TTC549 (cell line): ENCODE measurements around the gene IFT43.

ENCODE experiments used
- FAIRE-seq: peaks from 2 replicates; lab custom pipeline; 2012; peaks lifted over from hg19 to GRCh38; lab: Jason Lieb, UNC

IFT43 gene

DNA sequence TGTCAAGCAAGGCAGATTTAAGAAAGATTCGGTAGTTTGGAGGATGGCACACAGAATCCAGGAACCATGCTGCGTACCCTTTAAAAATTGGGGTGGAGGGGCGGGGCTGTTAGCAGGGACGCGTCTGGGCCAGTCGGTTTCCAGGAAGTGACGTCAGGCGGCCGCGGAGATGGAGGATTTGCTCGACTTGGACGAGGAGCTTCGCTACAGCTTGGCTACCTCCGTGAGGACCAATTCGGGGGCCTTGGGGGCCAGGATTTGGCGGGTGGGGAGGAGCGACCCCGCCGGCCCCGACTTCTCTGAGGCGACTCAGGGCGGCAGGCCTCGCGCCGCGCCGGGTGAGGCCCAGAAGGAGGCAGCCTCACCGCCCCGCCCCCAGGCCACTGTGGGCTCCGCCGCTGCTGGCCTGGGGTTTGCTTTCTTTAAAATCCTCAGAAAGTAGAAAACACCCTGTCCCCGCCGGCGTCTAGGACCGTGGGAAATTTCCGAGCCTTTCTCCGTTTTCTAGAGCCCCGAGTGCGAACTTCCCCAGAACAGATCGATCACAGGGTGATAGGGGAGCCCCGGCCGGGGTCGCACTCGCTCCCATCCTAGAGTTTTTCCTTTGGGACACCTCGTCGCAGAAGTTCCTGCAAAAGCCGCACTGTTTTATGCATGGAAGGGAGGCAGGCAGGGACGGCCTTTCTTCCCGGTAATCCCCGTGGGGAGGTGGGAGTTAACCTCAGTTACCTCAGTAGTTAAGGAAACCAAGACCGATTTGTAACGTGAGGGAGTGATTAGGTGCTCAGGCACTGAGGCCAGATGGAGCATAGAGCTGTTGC is at the start of gene IFT43:
IFT43 (plus strand) TSS at position 146 of the 821 bp plus-strand sequence; CDS start at position 170, 24 bp downstream.
- no peak for FAIRE-seq

DNA sequence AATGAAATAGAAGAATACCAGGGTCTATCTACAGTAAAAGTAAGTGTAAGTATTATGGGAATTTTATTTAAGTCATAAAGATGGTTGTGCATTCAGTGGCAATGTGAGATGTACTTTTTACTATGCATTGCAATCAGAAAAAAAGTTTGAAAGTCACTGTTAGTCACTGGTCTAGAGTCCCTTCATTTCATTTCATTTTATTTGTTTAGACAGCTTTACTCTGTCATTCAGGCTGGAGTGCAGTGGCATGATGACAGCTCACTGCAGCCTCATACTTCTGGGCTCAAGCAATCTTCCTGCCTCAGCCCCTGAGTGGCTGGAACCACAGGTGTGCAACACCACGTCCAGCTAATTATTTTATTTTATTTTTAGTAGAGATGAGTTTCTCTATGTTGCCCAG is 46.4 kb upstream of the IFT43 start:
- no peak for FAIRE-seq

DNA sequence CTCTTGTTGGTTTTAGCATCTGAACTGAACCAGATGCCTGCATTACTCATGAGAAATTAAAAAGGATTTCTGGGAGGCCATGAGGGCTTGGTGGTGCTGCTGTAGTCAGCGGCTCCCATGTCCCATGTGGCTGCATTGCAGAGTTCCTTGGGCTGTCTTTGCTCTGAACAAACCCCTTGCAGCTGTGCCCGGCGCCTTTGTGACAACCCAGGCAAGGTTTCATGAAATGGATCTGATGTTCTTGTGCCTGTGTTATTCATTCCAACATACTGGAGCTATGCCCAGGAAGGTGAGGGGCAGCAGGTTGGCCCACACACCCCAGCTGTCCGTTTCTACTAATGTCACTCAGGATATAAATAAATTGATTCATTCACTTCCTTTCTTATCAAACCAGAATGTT is 44.5 kb upstream of the IFT43 start:
- no peak for FAIRE-seq

DNA sequence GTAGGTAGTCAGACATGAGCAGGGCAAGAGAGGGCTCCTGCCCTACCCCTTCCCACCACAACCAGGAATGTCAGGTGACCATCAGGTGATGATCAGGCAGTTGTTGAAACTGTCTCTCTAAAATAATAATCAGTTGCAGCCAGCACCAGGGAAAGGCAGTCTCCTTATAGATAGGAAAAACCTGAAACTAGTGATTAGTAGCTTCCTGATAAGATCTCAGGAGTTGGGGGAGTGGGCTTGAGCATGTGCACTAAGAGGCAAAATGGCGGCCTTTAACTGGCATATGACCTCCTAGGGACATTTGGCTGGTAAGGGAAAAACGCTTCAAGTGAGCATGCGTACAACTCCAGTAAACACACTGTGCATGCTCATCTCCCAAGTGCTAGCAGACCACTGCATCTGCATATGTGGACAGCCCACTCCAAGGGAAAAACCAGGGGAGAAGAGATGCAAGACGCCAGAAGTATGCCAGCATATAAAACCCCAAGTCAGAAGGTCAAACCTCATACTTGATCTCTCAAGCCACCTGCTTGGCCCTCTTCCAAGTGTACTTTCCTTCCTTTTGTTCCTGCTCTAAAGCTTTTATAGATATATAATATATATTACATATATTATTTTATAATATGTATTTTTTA is 40.8 kb upstream of the IFT43 start:
- FAIRE-seq: no peak

DNA sequence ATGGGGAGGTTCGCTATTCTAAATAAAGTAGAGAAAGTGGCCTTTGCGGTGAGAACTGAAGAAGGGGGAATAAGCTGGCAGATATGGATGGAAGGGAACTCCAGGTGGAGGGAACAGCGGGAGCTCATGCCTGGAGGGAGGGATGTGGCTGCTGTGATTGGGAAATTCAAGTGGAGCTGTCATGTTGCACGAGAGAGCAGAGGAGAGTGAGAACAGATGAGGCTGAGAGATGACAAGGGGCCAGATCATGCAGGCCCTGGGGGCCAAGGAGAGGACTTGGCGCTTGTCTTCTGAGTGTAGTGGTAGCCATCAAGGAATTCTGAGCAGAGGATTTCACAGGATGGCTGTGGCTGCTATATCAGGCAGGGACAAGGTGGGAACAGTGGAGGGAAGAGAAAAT is 38.8 kb upstream of the IFT43 start:
- no peak for FAIRE-seq

DNA sequence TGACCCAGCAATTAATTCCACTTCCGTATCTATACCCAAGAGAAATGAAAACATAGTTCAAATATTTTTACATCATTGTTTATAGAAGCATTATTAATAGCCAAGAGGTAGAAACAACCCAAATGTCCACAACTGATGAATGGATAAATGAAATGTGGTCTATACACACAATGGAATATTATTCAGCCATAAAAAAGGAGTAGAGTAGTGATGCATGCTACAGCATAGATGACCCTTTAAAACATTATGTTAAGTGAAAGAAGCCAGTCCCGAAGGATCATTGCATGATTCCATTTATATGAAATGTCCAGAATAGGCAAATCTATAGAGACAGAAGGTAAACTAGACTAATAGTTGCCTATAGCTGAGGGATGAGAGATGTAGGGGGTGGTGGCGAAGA is 33.1 kb upstream of the IFT43 start:
- FAIRE-seq: no peak

DNA sequence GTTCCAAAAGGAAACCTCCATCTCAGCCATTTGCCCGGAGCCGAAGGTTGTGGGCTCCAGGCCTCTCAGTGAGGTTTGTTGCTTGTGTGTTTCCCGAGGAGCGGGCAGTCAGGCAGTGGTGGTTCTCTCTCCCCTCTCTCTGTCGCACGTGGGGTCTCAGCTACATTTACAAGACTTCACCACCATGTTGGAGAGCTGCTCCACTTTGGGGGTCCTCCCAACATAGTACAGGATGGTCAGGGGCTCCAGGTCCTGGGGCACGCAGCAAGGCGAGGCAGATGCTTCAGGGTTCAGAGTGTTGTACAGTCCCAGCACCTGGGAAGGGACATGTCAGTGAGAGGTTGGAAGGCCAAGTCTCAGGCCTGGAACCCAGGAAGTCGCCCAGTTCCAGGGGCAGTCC is 26.5 kb upstream of the IFT43 start:
- FAIRE-seq: no peak

DNA sequence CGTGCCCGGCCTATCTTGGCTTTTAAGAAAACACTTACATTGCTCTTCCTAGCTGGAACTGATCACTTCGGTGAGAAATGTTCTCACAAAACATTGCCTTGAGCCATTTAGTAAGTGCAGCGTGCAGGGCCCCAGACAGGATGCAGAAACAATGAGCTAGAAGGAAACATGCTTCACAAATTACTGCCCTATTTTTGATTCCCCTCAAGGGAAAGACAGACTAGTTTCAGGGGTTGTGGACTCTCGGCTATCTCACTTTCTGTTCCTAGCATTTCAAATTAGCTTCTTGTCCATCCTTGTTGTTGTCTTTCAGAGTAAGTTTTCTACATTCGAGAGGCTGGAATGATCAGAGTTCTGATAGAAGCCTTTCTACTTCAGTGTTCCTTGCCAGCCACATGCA is 25.3 kb upstream of the IFT43 start:
- no peak for FAIRE-seq

DNA sequence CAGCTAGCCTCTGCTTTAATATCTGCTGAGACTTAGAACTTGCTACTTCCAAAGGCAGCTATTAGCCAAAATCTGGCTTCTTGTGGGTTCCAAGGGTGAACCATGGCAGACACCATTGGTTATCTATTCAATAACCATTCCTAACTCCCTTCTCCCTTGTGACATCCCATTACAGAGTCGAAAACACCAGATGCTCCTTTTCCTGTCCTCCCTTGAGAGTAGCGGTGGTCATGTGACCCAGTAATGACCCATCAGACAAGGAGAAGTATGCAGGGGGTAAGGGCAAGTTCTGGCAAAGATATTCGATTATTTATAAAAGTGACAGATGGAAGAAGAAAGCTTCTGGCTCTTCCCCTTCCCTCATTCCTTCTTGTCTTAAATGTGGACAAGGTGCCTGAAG is 23.9 kb upstream of the IFT43 start:
- FAIRE-seq: no peak

DNA sequence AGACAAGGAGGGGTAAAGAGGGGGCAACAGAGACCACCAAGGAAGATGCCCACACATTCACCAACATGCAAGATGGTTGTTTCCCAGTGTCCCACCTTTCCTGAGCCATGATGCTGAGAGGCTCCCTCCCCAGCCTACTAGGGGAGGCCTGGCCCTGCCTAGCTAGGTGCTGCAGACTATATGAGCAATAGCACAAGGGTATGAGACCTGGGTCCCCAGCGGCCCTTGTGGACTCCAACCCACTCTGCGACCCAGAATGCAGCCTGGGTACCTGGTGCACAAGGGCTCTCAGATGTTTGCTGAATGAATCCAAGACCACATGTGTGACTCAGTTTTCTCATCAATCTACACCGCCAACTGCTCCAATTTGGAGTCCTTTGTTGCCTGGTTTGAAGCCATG is 17.7 kb upstream of the IFT43 start:
- FAIRE-seq: no peak

DNA sequence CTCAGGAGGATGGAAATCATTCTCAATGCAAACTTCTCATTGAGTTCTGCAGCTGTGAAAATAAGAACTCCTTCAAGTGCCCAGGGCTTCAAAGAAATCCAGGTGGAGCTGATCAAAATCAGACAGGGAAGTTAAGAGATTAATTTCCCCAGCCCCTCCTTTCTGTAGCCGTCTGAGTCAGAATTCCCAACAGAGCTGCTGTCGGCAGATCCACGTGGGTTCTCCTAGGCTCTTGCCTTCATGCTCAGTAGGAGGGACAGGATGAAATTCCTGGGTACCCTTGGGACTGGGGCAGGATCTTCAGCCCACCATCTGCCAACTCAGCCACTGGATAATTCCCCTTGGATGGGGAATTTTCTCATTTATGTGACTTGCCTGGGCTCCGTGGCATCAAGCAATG is 17.1 kb upstream of the IFT43 start:
- no peak for FAIRE-seq

DNA sequence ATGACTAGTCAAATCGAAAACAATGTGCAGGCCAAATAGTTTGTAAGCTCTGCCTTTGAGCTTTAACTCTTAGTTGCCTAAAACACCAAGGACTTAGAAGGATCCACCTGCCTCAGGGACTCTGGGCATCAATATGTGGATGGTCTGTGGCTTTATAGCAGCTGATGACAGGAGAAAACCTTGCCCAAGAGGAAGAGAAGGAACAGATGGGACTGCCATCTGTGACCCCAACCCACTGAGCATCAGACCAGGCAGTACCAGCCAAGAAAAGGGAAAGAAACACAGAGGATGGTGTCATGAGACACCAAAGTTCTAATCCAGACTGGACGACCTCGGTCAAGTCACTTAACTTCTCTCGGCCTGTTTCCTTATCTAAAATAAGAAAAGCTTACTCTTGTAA is 16.4 kb upstream of the IFT43 start:
- no peak for FAIRE-seq

DNA sequence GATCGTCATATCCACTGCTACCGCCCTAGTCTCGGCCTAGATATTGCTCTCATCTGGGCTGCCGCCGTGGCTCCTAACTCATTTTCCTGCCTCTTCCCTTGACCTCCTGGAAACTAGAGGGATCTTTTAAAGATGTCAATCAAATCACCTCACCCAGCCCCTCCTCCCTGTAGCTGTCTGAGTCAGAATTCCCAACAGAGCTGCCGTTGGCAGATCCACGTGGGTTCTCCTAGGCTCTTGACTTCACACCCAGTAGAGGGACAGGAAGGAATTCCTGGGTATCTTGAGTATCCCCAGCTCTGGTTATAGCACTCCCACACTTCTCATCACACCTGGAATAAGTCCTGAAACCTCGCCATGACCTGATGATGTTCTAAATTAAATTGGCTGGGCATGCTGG is 15.7 kb upstream of the IFT43 start:
- no peak for FAIRE-seq

DNA sequence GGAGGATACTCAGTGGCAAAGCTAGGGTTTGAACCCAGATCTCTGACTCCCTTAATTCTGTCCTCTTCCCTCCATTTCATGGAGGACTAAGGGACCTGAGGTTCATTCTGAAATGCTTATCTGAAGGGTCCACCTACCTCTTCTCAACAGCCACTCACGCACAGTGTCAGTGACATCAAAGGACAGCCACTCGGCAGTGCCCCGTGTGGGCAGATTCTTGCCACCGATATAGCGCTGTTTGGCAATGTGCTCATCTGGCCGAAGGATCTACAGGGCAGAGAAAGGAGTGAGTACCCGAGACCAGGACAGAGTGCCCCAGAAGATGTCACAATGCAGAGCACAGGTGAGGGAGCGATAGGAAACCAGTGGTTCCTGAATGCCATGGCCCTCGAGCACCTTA is 14.6 kb upstream of the IFT43 start:
- FAIRE-seq: no peak

DNA sequence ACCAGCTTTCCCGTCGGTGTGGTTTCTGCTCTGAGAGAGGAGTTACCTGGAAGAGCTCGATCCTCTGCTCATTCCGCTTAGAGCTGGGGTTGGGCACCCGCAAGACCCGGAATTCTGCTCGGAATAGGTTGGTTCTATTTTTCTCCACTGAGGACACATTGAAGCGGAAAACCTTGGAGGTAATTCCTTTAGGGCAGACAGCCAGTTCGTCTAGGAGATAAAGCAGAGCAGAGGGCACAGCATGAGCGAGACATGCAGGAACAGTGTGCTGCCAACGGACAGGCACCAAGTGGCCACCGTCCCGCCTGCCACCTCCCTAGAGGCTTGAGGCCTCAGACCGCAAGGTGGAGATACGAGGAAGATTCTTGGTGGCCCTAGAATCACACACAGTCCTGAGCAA is 14.1 kb upstream of the IFT43 start:
- FAIRE-seq: no peak

DNA sequence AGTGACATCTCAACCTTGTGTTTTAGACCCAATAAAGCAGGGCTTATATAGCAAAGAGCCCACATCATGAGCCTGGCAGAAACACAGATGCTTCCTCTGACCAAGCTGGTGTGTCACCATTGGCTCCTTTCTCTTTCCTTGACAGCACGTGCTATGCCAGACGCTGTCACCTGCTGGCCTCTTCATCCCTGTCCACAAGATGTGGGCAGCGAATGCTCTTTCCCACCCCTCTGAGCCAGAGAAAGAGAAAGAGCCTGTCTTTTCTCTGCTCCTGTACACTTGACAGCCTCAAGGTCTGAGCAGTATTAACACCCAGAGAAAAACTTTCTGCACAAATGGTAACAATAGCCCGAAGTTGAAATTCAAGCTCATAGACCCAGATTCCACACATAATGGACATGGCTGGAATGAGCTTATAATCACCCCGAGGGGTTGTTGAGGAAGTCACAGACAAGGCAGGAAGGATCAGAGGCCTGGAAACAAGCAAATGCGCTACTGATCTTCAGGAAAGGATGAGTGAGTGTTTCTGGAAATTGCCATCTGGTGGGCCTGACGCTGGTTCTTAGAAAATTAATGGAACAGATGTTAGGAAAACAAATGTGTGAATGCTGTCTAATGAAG is 12.7 kb upstream of the IFT43 start:
- FAIRE-seq: no peak

DNA sequence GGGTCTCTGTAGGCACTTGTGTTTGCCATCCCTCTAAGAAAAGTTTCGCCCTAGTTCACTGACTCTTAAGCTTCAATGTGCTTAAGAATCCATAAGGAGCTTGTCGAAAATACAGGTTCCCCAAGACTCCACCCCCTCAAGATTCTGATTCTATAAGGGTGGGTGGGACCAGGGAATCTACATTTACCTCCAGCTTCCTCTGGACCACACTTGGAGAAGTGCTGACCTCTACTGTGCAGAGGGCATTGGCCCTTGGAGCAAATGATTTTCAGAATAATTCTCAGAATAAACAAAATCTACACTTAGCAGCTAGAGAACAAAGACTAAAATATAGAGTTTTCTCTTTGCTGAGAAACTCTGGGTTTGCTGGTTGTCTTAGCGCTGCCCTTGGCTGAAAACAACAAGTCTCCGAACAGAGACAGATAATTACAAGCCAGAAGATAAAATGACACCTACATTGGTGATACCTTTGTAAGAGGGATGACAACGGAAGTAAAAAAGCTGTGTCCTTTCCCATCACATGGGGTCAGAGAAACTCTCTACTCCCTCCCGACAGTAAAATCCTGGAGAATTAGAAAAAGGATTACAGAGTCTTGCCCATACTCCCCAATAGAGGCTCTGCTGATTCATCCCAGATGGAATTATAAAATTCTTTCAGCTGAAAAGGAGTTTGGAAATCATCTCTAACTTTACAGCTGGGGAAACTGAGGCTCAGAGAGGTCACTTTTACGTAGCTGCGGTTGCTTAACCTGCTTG is 8.6 kb upstream of the IFT43 start:
- no peak for FAIRE-seq

DNA sequence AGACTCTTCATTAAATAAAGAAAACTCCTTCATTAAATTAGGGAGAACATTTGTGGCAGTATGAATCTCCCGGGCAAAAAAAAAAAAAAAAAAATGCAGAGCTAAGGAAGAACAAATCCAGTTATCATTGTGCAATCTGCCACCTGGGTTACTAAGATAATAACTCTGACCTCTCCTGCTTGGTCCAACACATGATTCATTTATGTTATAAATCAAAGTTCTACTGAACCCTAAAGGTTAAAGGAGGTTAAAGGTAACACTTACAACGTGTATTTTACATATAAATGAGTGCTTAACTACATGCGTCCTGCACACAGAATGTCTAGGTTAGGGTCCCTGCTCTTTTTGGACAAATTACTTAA is 8.0 kb upstream of the IFT43 start:
- FAIRE-seq: no peak

DNA sequence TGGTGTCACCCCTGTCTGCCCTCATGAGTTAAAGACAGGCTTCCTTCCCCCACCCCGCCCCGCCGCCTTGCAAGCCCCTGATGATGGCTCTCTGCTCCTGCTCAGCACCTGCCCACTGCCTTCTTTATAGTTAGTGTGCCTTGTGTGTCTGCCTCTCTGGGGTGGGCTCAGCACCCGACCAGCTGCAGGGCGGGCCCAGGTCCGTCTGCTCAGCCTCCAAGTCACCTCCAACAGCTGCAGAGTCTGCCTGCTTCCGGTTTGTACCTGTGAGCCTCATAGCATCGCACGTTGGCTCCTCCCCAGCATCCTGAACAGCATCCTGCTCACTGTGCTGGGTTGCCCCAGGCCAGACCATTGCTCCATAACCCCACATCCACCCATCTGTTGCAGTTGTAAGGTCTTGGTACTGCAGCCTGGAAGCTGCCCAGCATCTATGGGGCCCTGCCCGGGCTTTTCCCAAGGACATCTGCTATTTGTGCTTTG is 7.3 kb upstream of the IFT43 start:
- no peak for FAIRE-seq

DNA sequence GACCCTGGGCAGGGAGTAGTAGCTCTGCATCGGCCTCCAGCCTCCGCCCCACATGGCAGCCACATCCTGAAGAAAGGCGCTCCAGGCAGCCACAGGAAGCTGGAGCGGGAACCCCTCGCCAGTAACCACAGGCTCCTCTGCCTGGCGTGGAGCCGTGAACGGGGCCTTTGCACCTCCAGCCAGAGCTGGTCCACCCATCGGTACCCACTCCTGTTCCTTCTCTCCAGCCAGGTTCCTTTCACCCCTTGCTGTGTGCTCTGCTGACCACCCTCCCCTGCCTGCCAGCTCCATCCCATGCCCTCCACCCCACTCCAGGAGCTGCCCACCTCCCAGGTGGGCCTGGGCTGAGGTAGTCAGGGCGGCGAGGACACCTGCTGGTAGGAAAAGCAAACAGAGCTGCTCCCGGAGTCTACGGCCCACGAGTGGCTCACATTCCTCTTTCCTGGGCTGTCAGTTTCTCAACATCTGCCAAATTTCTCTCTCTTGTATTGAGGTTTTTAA is 6.4 kb upstream of the IFT43 start:
- FAIRE-seq: no peak

DNA sequence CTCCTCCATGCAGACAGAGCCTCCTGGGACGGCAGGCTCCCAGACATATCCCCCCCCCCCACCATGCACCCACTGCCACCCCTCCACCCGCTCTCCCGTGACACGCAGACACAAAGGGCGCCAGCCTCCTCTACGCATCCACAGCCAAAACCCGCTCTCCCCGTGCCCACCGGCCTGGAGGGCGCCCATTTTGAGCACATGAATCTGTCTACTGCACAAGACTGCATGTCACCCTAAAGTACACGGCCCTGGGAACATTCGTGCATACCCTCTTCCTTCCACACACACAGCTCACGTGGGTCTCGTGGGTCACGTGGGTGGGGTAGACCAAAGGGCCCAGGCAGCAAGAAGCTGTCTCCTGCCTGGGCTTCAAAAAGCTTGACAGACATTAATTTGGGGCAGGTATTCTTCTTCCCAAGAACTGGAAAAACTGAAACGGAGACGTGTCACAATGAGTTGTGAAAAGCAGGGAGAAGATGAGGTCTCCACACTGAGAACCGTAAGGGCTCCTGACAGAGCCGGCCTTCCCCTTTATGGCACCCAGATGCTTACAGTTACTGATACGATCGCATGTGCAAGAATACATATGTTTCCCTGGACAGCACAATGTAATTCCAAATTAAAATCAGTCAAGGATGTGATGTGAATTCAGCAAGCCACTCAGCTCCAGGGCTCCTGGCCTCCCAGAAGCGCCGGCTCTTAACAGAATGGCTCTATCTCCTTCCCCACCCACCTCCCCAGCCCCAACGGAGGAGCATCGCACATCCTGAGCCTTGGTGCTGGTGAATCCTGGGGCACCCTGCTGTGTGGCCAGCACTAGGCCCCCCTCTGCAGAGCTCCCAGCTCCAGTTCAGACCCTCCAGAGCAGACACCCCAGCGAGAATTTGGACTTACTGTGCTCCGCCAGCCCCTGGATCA is 5.7 kb upstream of the IFT43 start:
- FAIRE-seq: no peak

DNA sequence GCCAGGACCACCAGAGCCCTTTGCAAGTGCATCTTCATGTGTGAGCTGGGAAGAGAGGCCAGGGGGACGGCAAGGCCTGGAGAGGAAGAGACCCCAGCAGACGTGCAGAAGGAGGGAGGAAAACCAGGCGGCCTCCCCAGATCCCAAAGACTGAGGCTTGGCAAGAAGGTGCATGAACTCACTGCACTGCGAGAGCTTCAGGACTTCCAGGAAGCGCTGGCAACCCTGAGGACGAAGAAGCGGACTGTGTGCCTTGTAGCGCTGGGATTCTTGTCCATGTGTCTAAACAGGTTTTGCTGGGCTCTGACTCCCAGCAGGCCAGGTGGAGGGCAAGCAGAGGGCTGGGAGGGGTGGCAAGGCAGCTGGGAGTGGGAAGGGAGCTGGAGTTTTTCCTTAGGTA is 4.7 kb upstream of the IFT43 start:
- FAIRE-seq: no peak
